ENCODE data around the gene IGSF21.
"Not testable (repeated sequence)": the region's sequence is repeated elsewhere in the genome, so short reads cannot be mapped to it uniquely, and the experiment has no call there.

Gene IGSF21

DNA sequence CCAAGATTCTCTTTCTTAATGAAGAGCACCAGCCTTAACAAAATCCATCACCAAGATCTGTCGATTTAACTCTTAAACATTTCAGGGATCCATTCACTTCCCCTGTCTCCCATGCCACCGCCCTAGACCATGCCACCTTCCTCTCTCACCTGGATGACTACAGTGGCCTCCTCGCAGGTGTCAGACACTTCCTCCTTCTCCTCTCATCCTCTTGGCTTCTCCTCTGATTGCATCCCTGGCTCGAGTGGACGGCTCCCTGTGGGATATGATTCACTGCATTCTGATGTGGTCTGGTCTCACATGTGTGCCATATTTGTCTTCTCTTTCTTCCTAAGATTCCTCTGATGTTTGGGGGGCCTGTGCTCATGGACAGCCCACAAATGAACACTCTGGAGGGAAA is 306.7 kb downstream of the IGSF21 start:
- Histone ChIP-seq H3K79me2 (ENCODE audit: insufficient read depth, low read length) (no peaks in the 10 kb centered on the region), H3K27me3 (ENCODE audit: insufficient read depth, low read length) (peaks cover 6% of the 10 kb centered on the region; the same call in 1 of the 2 replicates), H3K9me2 (ENCODE audit: low read depth, low read length) (no peaks in the 10 kb centered on the region), H3K4me1 (ENCODE audit: insufficient read depth, low read length, severe bottlenecking) (no peaks in the 10 kb centered on the region), H3F3A (ENCODE audit: insufficient read depth, low read length) (no peaks in the 10 kb centered on the region), H3K9me3 (ENCODE audit: low read length) (no peaks in the 10 kb centered on the region), H4K20me1 (ENCODE audit: insufficient read depth, low read length) (no peaks in the 10 kb centered on the region), H3K4me3 (ENCODE audit: low read depth, low read length, poor library complexity, severe bottlenecking) (no peak overlapping the region), H3K4me2 (ENCODE audit: low read length) (no peak overlapping the region), H2AFZ (ENCODE audit: low read length) (no peak overlapping the region), H3K27ac (ENCODE audit: low read depth, low read length, poor library complexity, severe bottlenecking) (no peak overlapping the region), H3K36me3 (ENCODE audit: insufficient read depth, low read length) (no peaks in the 10 kb centered on the region; the same call in 1 of the 2 replicates), H3K9ac (ENCODE audit: low read length) (no peak overlapping the region)
- TF ChIP-seq, protein P1, sequence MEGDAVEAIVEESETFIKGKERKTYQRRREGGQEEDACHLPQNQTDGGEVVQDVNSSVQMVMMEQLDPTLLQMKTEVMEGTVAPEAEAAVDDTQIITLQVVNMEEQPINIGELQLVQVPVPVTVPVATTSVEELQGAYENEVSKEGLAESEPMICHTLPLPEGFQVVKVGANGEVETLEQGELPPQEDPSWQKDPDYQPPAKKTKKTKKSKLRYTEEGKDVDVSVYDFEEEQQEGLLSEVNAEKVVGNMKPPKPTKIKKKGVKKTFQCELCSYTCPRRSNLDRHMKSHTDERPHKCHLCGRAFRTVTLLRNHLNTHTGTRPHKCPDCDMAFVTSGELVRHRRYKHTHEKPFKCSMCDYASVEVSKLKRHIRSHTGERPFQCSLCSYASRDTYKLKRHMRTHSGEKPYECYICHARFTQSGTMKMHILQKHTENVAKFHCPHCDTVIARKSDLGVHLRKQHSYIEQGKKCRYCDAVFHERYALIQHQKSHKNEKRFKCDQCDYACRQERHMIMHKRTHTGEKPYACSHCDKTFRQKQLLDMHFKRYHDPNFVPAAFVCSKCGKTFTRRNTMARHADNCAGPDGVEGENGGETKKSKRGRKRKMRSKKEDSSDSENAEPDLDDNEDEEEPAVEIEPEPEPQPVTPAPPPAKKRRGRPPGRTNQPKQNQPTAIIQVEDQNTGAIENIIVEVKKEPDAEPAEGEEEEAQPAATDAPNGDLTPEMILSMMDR (IDR thresholded peaks at IDR 0.05; ENCODE audit: low read length): no peak
- TF ChIP-seq EZH2 (IDR thresholded peaks at IDR 0.05; ENCODE audit: borderline replicate concordance, low read length): no peak

DNA sequence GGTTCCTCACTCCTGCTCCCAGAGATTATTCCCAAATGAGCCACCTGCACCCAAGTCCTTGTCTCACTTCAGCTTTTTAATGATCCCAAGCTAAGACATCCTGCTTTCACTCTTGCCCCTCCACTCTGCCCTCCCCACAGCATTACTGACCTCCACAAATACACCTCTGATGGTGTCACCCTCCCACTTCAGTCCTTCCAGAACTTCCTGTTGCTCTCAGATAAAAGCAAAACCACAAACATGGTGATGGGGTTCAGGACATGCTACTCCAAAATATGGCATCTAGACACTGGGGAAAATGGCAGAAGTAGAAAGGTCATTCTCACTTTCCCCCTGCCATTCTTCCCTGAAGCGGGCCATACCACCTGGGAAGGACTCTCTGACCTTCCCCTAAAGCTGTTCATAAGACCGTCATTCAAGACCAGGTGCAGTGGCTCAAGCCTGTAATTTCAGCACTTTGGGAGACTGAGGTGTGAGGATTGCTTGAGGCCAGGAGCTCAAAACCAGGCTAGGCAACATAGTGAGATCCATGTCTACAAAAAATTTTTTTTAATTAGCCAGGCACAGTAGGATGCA is 307.4 kb downstream of the IGSF21 start:
- no peak for TF ChIP-seq EZH2 (IDR thresholded peaks at IDR 0.05; ENCODE audit: borderline replicate concordance, low read length)
- TF ChIP-seq, protein P1 (IDR thresholded peaks at IDR 0.05; ENCODE audit: low read length): no peak
- H3K79me2 ChIP-seq (ENCODE audit: insufficient read depth, low read length): no peaks in the 10 kb centered on the region
- H3K27ac ChIP-seq (ENCODE audit: low read depth, low read length, poor library complexity, severe bottlenecking): no peak overlapping the region
- H2AFZ ChIP-seq (ENCODE audit: low read length): no peak overlapping the region
- H3K4me3 ChIP-seq (ENCODE audit: low read depth, low read length, poor library complexity, severe bottlenecking): no peak overlapping the region
- no peaks in the 10 kb centered on the region for H3K9me2 ChIP-seq (ENCODE audit: low read depth, low read length)
- H4K20me1 ChIP-seq (ENCODE audit: insufficient read depth, low read length): no peaks in the 10 kb centered on the region
- no peaks in the 10 kb centered on the region for H3K4me1 ChIP-seq (ENCODE audit: insufficient read depth, low read length, severe bottlenecking)
- no peaks in the 10 kb centered on the region for H3K9me3 ChIP-seq (ENCODE audit: low read length)
- H3K4me2 ChIP-seq (ENCODE audit: low read length): no peak overlapping the region
- no peaks in the 10 kb centered on the region; the same call in 1 of the 2 replicates for H3K36me3 ChIP-seq (ENCODE audit: insufficient read depth, low read length)
- no peaks in the 10 kb centered on the region for H3F3A ChIP-seq (ENCODE audit: insufficient read depth, low read length)
- H3K9ac ChIP-seq (ENCODE audit: low read length): no peak overlapping the region
- peaks cover 6% of the 10 kb centered on the region; the same call in 1 of the 2 replicates for H3K27me3 ChIP-seq (ENCODE audit: insufficient read depth, low read length)

DNA sequence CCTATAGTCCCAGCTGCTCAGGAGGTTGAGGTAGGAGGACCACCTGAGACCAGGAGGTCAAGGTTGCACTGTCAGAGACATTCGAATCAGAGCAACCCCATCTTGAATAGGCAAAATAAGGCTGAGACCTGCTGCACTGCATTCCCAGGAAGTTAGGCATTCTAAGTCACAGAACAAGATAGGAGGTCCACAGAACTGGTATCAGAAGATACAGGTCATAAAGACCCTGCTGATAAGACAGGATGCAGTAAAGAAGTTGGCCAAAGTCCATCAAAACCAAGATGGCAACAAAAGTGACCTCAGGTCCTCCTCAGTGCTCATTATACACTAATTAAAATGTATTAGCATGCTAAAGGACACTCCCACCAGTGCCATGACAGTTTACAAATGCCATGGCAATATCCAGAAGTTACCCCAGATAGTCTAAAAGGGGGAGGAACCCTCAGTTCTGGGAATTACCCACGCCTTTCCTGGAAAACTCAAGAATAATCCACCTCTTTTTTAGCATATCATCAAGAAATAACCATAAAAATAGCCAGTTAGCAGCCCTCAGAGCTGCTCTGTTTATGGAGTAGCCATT is 307.9 kb downstream of the IGSF21 start:
- no peaks in the 10 kb centered on the region for H3K9me3 ChIP-seq (ENCODE audit: low read length)
- H3K9me2 ChIP-seq (ENCODE audit: low read depth, low read length): no peaks in the 10 kb centered on the region
- no peak overlapping the region for H3K4me3 ChIP-seq (ENCODE audit: low read depth, low read length, poor library complexity, severe bottlenecking)
- H3K27ac ChIP-seq (ENCODE audit: low read depth, low read length, poor library complexity, severe bottlenecking): no peak overlapping the region
- TF ChIP-seq, protein P1 (IDR thresholded peaks at IDR 0.05; ENCODE audit: low read length): no peak
- TF ChIP-seq EZH2 (IDR thresholded peaks at IDR 0.05; ENCODE audit: borderline replicate concordance, low read length): no peak
- no peaks in the 10 kb centered on the region; the same call in 1 of the 2 replicates for H3K36me3 ChIP-seq (ENCODE audit: insufficient read depth, low read length)
- H3K9ac ChIP-seq (ENCODE audit: low read length): no peak overlapping the region
- no peak overlapping the region for H2AFZ ChIP-seq (ENCODE audit: low read length)
- H3K27me3 ChIP-seq (ENCODE audit: insufficient read depth, low read length): peaks cover 6% of the 10 kb centered on the region; the same call in 1 of the 2 replicates
- H4K20me1 ChIP-seq (ENCODE audit: insufficient read depth, low read length): no peaks in the 10 kb centered on the region
- H3F3A ChIP-seq (ENCODE audit: insufficient read depth, low read length): no peaks in the 10 kb centered on the region
- no peaks in the 10 kb centered on the region for H3K79me2 ChIP-seq (ENCODE audit: insufficient read depth, low read length)
- H3K4me1 ChIP-seq (ENCODE audit: insufficient read depth, low read length, severe bottlenecking): no peaks in the 10 kb centered on the region
- H3K4me2 ChIP-seq (ENCODE audit: low read length): no peak overlapping the region

DNA sequence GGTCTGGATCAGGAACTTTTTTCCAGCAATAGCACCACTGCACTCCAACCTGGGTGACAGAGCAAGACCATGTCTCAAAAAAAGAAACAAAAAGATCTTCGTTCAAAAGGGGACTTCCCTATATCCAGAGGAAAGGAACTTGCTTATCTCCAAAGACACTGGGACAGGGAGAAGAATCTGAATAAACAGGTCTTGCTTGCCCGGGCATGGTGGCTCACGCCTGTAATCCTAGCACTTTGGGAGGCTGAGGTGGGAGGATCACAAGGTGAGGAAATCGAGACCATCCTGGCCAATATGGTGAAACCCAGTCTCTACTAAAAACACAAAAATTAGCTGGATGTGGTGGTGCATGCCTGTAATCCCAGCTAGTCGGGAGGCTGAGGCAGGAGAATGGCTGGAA is 308.5 kb downstream of the IGSF21 start:
- not testable (repeated sequence) for H3F3A ChIP-seq (ENCODE audit: insufficient read depth, low read length); H4K20me1 ChIP-seq (ENCODE audit: insufficient read depth, low read length); H3K9ac ChIP-seq (ENCODE audit: low read length); H3K4me3 ChIP-seq (ENCODE audit: low read depth, low read length, poor library complexity, severe bottlenecking); H2AFZ ChIP-seq (ENCODE audit: low read length); H3K9me2 ChIP-seq (ENCODE audit: low read depth, low read length); H3K9me3 ChIP-seq (ENCODE audit: low read length); H3K27ac ChIP-seq (ENCODE audit: low read depth, low read length, poor library complexity, severe bottlenecking); H3K4me1 ChIP-seq (ENCODE audit: insufficient read depth, low read length, severe bottlenecking); H3K79me2 ChIP-seq (ENCODE audit: insufficient read depth, low read length); H3K4me2 ChIP-seq (ENCODE audit: low read length); H3K36me3 ChIP-seq (ENCODE audit: insufficient read depth, low read length); H3K27me3 ChIP-seq (ENCODE audit: insufficient read depth, low read length)

Data from OCI-LY1 (cell line).